ENCODE results near the gene ARL2BP.

The ARL2BP gene

DNA sequence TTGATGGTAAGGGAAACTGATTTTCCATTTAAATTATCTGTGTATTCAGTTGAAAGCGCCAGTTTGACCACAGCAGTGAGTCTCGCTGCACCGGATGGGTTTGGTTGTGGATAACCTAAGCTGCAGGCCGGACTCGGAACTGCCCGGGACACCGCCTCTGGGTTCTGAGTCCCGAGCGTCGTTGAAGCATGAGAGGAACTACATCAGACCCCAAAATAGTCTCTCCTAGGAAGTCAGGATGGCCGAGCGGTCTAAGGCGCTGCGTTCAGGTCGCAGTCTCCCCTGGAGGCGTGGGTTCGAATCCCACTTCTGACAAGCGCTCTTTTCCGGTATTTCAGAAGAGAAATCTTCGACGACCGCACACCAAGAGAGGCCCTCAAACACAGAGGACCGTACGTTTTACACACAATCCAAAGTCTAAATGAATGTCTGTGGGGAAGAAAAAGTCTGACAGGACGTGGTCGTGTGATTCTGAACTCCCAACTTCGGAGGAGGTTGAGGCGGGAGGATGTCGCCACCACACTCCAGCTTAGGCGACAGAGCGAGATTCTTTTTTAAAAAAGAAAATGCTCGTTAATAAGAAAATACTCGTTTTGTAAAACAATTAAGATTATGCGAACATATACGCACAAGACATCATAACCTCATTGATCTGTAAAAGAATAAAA lies 54.8 kb downstream of the ARL2BP start:
- TF ChIP-seq RAD21 (IDR thresholded peaks at IDR 0.05; ENCODE audit: low read depth) = no peak; the same call in 1 of the 2 replicates
- TF ChIP-seq, protein P1, sequence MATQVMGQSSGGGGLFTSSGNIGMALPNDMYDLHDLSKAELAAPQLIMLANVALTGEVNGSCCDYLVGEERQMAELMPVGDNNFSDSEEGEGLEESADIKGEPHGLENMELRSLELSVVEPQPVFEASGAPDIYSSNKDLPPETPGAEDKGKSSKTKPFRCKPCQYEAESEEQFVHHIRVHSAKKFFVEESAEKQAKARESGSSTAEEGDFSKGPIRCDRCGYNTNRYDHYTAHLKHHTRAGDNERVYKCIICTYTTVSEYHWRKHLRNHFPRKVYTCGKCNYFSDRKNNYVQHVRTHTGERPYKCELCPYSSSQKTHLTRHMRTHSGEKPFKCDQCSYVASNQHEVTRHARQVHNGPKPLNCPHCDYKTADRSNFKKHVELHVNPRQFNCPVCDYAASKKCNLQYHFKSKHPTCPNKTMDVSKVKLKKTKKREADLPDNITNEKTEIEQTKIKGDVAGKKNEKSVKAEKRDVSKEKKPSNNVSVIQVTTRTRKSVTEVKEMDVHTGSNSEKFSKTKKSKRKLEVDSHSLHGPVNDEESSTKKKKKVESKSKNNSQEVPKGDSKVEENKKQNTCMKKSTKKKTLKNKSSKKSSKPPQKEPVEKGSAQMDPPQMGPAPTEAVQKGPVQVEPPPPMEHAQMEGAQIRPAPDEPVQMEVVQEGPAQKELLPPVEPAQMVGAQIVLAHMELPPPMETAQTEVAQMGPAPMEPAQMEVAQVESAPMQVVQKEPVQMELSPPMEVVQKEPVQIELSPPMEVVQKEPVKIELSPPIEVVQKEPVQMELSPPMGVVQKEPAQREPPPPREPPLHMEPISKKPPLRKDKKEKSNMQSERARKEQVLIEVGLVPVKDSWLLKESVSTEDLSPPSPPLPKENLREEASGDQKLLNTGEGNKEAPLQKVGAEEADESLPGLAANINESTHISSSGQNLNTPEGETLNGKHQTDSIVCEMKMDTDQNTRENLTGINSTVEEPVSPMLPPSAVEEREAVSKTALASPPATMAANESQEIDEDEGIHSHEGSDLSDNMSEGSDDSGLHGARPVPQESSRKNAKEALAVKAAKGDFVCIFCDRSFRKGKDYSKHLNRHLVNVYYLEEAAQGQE (IDR thresholded peaks at IDR 0.05; ENCODE audit: low read depth) = no peak
- TF ChIP-seq TCF12 (IDR thresholded peaks at IDR 0.05; ENCODE audit: low read depth) = peak; percentile 43; the same call in 1 of the 2 replicates
- no peak for TF ChIP-seq YY1 (IDR thresholded peaks at IDR 0.05; ENCODE audit: low read depth)
- TF ChIP-seq EP300 (IDR thresholded peaks at IDR 0.05; ENCODE audit: borderline replicate concordance) = no peak
- no peak for TF ChIP-seq TAF1 (IDR thresholded peaks at IDR 0.05; ENCODE audit: low read depth)
- TF ChIP-seq EGR1 (IDR thresholded peaks at IDR 0.05) = no peak
- no peak for TF ChIP-seq CREB1 (IDR thresholded peaks at IDR 0.05; ENCODE audit: low read depth)
- TF ChIP-seq, protein P2, sequence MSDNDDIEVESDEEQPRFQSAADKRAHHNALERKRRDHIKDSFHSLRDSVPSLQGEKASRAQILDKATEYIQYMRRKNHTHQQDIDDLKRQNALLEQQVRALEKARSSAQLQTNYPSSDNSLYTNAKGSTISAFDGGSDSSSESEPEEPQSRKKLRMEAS (IDR thresholded peaks at IDR 0.05) = no peak; the same call in 1 of the 2 replicates
- no peak for TF ChIP-seq ZBTB7A (IDR thresholded peaks at IDR 0.05; ENCODE audit: low read depth)
- TF ChIP-seq, protein P3, sequence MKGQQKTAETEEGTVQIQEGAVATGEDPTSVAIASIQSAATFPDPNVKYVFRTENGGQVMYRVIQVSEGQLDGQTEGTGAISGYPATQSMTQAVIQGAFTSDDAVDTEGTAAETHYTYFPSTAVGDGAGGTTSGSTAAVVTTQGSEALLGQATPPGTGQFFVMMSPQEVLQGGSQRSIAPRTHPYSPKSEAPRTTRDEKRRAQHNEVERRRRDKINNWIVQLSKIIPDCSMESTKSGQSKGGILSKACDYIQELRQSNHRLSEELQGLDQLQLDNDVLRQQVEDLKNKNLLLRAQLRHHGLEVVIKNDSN (IDR thresholded peaks at IDR 0.05) = peak; percentile 10; the same call in 1 of the 2 replicates
- TF ChIP-seq NFIC (IDR thresholded peaks at IDR 0.05) = no peak; the same call in 1 of the 2 replicates
- TF ChIP-seq FOXM1 (IDR thresholded peaks at IDR 0.05; ENCODE audit: borderline replicate concordance, low read depth) = no peak
- TF ChIP-seq TEAD4 (IDR thresholded peaks at IDR 0.05) = peak; percentile 84
- no peak; the same call in 1 of the 2 replicates for TF ChIP-seq CEBPB (IDR thresholded peaks at IDR 0.05)

DNA sequence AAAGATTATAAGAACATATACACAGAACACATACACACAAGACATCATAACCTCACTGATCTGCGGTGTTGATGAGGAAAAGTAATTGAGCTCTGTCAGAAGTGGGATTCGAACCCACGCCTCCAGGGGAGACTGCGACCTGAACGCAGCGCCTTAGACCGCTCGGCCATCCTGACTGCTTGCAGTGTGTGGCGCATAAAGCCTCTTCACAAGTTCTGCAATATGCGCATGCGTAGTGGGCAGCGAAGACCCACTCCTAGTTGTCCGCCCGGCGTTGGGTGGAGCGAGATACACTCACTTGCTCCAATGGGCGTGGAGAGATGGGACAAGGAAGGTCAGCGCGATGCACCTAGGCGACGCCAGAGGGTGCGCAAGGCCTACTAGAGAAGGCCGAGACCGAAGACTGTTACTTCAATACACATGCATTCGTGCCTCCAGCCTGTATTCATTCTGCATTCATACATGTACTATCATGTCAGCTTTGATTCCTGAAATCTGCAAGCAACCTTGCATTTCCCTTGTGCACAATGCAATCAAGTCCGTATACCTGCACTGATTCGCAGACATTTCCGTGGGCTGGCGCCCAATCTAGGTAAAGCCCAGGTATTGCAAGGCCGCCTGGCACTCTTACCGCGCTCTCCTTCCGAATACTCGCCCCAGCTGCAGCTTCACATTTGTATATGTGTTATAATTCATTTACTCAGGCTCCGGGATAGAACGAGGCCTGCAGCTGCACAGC lies 55.5 kb downstream of the ARL2BP start:
- TF ChIP-seq EP300 (IDR thresholded peaks at IDR 0.05; ENCODE audit: borderline replicate concordance) (peak; percentile 17; the same call in 1 of the 2 replicates), YY1 (IDR thresholded peaks at IDR 0.05; ENCODE audit: low read depth) (peak; percentile 55), TEAD4 (IDR thresholded peaks at IDR 0.05) (peak; percentile 95), NFIC (IDR thresholded peaks at IDR 0.05) (0 out of 2 replicates have a peak, but pooled peaks have one; percentile 6), TAF1 (IDR thresholded peaks at IDR 0.05; ENCODE audit: low read depth) (no peak), RAD21 (IDR thresholded peaks at IDR 0.05; ENCODE audit: low read depth) (peak; percentile 100)
- TF ChIP-seq, protein P3 (IDR thresholded peaks at IDR 0.05) = no peak
- TF ChIP-seq, protein P1 (IDR thresholded peaks at IDR 0.05; ENCODE audit: low read depth) = no peak
- TF ChIP-seq, protein P2 (IDR thresholded peaks at IDR 0.05) = peak; percentile 51

DNA sequence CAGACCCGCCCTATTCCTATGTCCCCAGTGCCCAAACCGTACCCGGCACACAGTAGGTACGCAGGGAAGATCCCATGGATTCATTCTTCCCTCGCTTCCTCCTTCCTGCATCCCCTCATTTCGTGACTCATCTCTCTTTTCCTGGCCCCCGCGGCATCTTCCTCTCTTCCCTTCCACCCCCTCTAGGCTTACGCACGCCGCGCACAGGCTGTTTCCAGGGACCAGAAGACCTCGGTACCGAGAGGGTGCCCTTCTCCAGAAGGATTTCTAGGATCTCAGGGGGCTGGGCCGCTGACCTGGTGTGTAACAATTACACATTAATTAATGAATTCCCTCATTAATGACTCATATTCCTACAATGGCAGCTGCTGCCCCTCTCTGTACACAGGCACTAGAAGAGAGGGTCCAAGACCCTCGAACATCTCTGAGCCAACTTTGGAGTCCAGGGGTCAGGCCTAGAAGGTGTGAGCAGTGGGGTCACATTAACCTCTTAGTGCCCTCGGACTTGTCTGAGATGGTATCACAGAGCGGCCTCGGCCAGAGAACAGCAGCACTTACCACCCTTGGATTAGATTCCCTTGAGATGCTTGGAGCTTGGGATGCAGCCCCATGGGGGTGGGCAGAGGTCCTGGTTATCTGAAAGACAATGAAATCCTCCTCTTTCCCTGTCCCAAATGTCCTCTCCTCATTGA lies 56.2 kb downstream of the ARL2BP start:
- no peak for TF ChIP-seq CREB1 (IDR thresholded peaks at IDR 0.05; ENCODE audit: low read depth)
- TF ChIP-seq CEBPB (IDR thresholded peaks at IDR 0.05) = no peak
- TF ChIP-seq RAD21 (IDR thresholded peaks at IDR 0.05; ENCODE audit: low read depth) = no peak
- no peak for TF ChIP-seq FOXM1 (IDR thresholded peaks at IDR 0.05; ENCODE audit: borderline replicate concordance, low read depth)
- TF ChIP-seq YY1 (IDR thresholded peaks at IDR 0.05; ENCODE audit: low read depth) = no peak
- no peak for TF ChIP-seq EP300 (IDR thresholded peaks at IDR 0.05; ENCODE audit: borderline replicate concordance)
- no peak for TF ChIP-seq ZBTB7A (IDR thresholded peaks at IDR 0.05; ENCODE audit: low read depth)
- TF ChIP-seq, protein P1 (IDR thresholded peaks at IDR 0.05; ENCODE audit: low read depth) = no peak
- TF ChIP-seq, protein P2 (IDR thresholded peaks at IDR 0.05) = no peak

All from Ishikawa (cell line).